WTC11 (cell line): ENCODE data around the gene AGPAT4. TPM values are rescaled to one million over a fixed set of nuclear protein-coding genes. Genes with fewer than 3 reads are reported as not detected.

Source experiments
- ATAC-seq: fragments of 200-7000 bp; cut with Tn5 transposase; 2 replicates; pipeline ENCODE4 v1.10.0; 2021; ENCODE audit warnings: mild to moderate bottlenecking, moderate library complexity
- CTCF ChIA-PET: fragments of 300-600 bp; sonication (Branson Sonifier 250); formaldehyde crosslinking; loops from one replicate; lab custom pipeline; 2021; ENCODE audit warnings: antibody characterized with exemption; lab: Charles Lee
- POLR2A ChIA-PET: fragments of 350-600 bp; sonication (Branson Sonifier 250); formaldehyde crosslinking; loops from one replicate; lab custom pipeline; 2021; ENCODE audit warnings: antibody characterized with exemption; lab: Charles Lee
- DNase-seq: peaks from one replicate; pipeline ENCODE4 v3.0.0; 2021; ENCODE audit warnings: low spot score
- H3K27ac Mint-ChIP-seq: 2 replicates; pipeline ENCODE4 v1.8.0; 2021; ENCODE audit warnings: mixed read lengths
- H3K27me3 Mint-ChIP-seq: 2 replicates; pipeline ENCODE4 v1.8.0; 2021; ENCODE audit warnings: low read depth, mild to moderate bottlenecking, moderate library complexity, mixed read lengths
- H3K36me3 Mint-ChIP-seq: 2 replicates; pipeline ENCODE4 v1.8.0; 2021; ENCODE audit warnings: mixed read lengths
- H3K4me1 Mint-ChIP-seq: 2 replicates; pipeline ENCODE4 v1.8.0; 2022; ENCODE audit warnings: mixed read lengths
- H3K4me3 Mint-ChIP-seq: 2 replicates; pipeline ENCODE4 v1.8.0; 2021; ENCODE audit warnings: mild to moderate bottlenecking, moderate library complexity, mixed read lengths
- H3K9me3 Mint-ChIP-seq: 2 replicates; pipeline ENCODE4 v1.8.0; 2021; ENCODE audit warnings: mixed read lengths
- CBFB ChIP-seq: sonication (generic); formaldehyde crosslinking; IDR thresholded peaks from 2 replicates; pipeline ENCODE4 v1.8.1; 2022; ENCODE audit warnings: mild to moderate bottlenecking, low read depth, missing genetic modification reagents
- JUN ChIP-seq: sonication (generic); formaldehyde crosslinking; IDR thresholded peaks from 2 replicates; pipeline ENCODE4 v1.8.0; 2023; ENCODE audit warnings: mild to moderate bottlenecking, missing genetic modification reagents
- NFE2L1 ChIP-seq: sonication (generic); formaldehyde crosslinking; IDR thresholded peaks from 2 replicates; pipeline ENCODE4 v1.8.1; 2023; ENCODE audit warnings: missing genetic modification reagents
- NFYB ChIP-seq: sonication (generic); formaldehyde crosslinking; conservative IDR thresholded peaks from 2 replicates; pipeline ENCODE4 v1.8.0; 2022; ENCODE audit warnings: low read depth, missing genetic modification reagents
- NR3C1 ChIP-seq: sonication (generic); formaldehyde crosslinking; conservative IDR thresholded peaks from 2 replicates; pipeline ENCODE4 v1.8.1; 2023; ENCODE audit warnings: low read depth, mild to moderate bottlenecking, missing genetic modification reagents
- PRRX2 ChIP-seq: fragments of 250-450 bp; sonication (Bioruptor Pico); IDR thresholded peaks from 2 replicates; pipeline ENCODE4 v1.8.0; 2021; ENCODE audit warnings: mild to moderate bottlenecking
- SMAD4 ChIP-seq: sonication (generic); formaldehyde crosslinking; IDR thresholded peaks from 2 replicates; pipeline ENCODE4 v1.8.0; 2022; ENCODE audit warnings: mild to moderate bottlenecking, missing genetic modification reagents
- TP53 ChIP-seq: sonication (generic); formaldehyde crosslinking; IDR thresholded peaks from 2 replicates; pipeline ENCODE4 v1.8.1; 2023; ENCODE audit warnings: mild to moderate bottlenecking, missing genetic modification reagents
- ZBTB21 ChIP-seq: sonication (generic); formaldehyde crosslinking; IDR thresholded peaks from 2 replicates; pipeline ENCODE4 v1.8.1; 2023; ENCODE audit warnings: mild to moderate bottlenecking, missing genetic modification reagents, borderline replicate concordance
- ZNF121 ChIP-seq: sonication (generic); formaldehyde crosslinking; IDR thresholded peaks from 2 replicates; pipeline ENCODE4 v1.8.0; 2023; ENCODE audit warnings: missing genetic modification reagents
- ZNF416 ChIP-seq: fragments of 250-450 bp; sonication (Bioruptor Pico); IDR thresholded peaks from 2 replicates; pipeline ENCODE4 v1.9.0; 2021; ENCODE audit warnings: mild to moderate bottlenecking, inconsistent platforms
- total RNA-seq: library from RNA; stranded (reverse); gene quantifications from 3 replicates; pipeline ENCODE4 v1.2.3, GENCODE V29; 2021
- TF ChIP-seq, protein P1 (sequence below): fragments of 250-450 bp; sonication (Bioruptor Pico); IDR thresholded peaks from 2 replicates; pipeline ENCODE4 v1.9.0; 2021; ENCODE audit warnings: mild to moderate bottlenecking
- TF ChIP-seq, protein P2 (sequence below): sonication (generic); formaldehyde crosslinking; IDR thresholded peaks from 2 replicates; pipeline ENCODE4 v1.8.1; 2022; ENCODE audit warnings: mild to moderate bottlenecking, missing genetic modification reagents, moderate library complexity, borderline replicate concordance
- TF ChIP-seq, protein P3 (sequence below): sonication (generic); formaldehyde crosslinking; IDR thresholded peaks from 2 replicates; pipeline ENCODE4 v1.8.0; 2022; ENCODE audit warnings: mild to moderate bottlenecking, missing genetic modification reagents
- TF ChIP-seq, protein P4 (sequence below): sonication (generic); formaldehyde crosslinking; IDR thresholded peaks from 2 replicates; pipeline ENCODE4 v1.8.1; 2022; ENCODE audit warnings: low read depth, mild to moderate bottlenecking, moderate library complexity, missing genetic modification reagents, borderline replicate concordance
- TF ChIP-seq, protein P5 (sequence below): fragments of 250-450 bp; sonication (Bioruptor Pico); conservative IDR thresholded peaks from 2 replicates; pipeline ENCODE4 v1.9.0; 2021; ENCODE audit warnings: mild to moderate bottlenecking
- TF ChIP-seq, protein P6 (sequence below): fragments of 250-450 bp; sonication (Bioruptor Pico); IDR thresholded peaks from 2 replicates; pipeline ENCODE4 v1.8.0; 2021; ENCODE audit warnings: mild to moderate bottlenecking
- TF ChIP-seq, protein P7 (sequence below): sonication (generic); formaldehyde crosslinking; IDR thresholded peaks from 2 replicates; pipeline ENCODE4 v1.8.1; 2022; ENCODE audit warnings: mild to moderate bottlenecking, moderate library complexity, missing genetic modification reagents
- TF ChIP-seq, protein P8 (sequence below): sonication (generic); formaldehyde crosslinking; IDR thresholded peaks from 2 replicates; pipeline ENCODE4 v1.8.1; 2022; ENCODE audit warnings: low read depth, missing genetic modification reagents, borderline replicate concordance

Gene AGPAT4
- total RNA-seq, 1 experiment from 2014 or later = 19.7 TPM

DNA sequence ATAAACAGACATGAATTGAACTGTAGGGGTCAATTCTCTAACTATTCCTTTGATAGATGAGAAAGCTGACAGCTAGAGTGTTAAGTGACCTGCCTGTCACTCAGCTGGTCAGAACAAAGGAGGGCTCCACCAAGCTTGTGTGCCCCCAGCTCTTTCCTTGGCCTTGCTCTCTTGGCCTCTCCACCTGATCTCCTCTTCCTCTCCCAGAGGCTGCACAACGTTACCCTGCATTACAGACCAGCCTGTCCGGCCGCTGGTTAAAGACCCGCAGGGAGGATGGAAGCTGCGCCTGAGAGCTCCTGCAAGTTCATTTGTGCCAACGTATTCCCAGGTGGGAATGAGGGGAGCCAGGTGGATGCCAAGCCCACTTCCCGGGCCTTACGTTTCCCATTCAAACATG is 22.5 kb downstream of the AGPAT4 start:
- H3K4me3 Mint-ChIP-seq = no peak overlapping the region

DNA sequence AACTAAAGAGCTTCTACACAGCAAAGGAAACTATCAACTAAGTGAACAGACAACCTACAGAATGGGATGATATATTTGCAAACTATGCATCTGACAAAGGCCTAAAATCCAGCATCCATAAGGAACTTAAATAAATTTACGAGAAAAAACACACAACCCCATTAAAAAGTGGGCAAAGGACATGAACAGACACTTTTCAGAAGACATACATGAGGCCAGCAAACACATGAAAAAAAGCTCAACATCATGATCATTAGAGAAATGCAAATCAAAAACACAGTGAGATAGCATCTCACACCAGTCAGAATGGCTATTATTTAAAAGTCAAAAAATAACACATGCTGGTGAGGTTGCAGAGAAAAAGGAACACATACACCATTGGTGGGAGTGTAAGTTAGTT is 24.5 kb downstream of the AGPAT4 start:
- no peak overlapping the region for H3K4me3 Mint-ChIP-seq
- H3K9me3 Mint-ChIP-seq = peaks cover 13% of the 10 kb centered on the region
- no peak for ATAC-seq
- CTCF ChIA-PET = no interaction called here
- POLR2A ChIA-PET = no interaction called here
- no peaks in the 10 kb centered on the region for H3K27me3 Mint-ChIP-seq
- H3K27ac Mint-ChIP-seq = no peak overlapping the region
- peaks cover 15% of the 10 kb centered on the region for H3K36me3 Mint-ChIP-seq
- DNase-seq = no peak
- H3K4me1 Mint-ChIP-seq = peaks cover 20% of the 10 kb centered on the region
- TF ChIP-seq NFE2L1 (no peak), SMAD4 (CRISPR knock-in tag) (no peak), NFYB (no peak), ZNF121 (CRISPR knock-in tag) (no peak), CBFB (no peak), JUN (CRISPR knock-in tag) (no peak), NR3C1 (CRISPR knock-in tag) (no peak), ZBTB21 (CRISPR knock-in tag) (no peak), ZNF416 (CRISPR knock-in tag) (no peak)
- TF ChIP-seq, protein P1, sequence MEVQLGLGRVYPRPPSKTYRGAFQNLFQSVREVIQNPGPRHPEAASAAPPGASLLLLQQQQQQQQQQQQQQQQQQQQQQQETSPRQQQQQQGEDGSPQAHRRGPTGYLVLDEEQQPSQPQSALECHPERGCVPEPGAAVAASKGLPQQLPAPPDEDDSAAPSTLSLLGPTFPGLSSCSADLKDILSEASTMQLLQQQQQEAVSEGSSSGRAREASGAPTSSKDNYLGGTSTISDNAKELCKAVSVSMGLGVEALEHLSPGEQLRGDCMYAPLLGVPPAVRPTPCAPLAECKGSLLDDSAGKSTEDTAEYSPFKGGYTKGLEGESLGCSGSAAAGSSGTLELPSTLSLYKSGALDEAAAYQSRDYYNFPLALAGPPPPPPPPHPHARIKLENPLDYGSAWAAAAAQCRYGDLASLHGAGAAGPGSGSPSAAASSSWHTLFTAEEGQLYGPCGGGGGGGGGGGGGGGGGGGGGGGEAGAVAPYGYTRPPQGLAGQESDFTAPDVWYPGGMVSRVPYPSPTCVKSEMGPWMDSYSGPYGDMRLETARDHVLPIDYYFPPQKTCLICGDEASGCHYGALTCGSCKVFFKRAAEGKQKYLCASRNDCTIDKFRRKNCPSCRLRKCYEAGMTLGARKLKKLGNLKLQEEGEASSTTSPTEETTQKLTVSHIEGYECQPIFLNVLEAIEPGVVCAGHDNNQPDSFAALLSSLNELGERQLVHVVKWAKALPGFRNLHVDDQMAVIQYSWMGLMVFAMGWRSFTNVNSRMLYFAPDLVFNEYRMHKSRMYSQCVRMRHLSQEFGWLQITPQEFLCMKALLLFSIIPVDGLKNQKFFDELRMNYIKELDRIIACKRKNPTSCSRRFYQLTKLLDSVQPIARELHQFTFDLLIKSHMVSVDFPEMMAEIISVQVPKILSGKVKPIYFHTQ (CRISPR knock-in tag) = no peak
- TF ChIP-seq, protein P2, sequence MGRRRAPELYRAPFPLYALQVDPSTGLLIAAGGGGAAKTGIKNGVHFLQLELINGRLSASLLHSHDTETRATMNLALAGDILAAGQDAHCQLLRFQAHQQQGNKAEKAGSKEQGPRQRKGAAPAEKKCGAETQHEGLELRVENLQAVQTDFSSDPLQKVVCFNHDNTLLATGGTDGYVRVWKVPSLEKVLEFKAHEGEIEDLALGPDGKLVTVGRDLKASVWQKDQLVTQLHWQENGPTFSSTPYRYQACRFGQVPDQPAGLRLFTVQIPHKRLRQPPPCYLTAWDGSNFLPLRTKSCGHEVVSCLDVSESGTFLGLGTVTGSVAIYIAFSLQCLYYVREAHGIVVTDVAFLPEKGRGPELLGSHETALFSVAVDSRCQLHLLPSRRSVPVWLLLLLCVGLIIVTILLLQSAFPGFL = no peak
- TF ChIP-seq, protein P3, sequence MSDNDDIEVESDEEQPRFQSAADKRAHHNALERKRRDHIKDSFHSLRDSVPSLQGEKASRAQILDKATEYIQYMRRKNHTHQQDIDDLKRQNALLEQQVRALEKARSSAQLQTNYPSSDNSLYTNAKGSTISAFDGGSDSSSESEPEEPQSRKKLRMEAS (CRISPR knock-in tag) = no peak
- TF ChIP-seq, protein P4, sequence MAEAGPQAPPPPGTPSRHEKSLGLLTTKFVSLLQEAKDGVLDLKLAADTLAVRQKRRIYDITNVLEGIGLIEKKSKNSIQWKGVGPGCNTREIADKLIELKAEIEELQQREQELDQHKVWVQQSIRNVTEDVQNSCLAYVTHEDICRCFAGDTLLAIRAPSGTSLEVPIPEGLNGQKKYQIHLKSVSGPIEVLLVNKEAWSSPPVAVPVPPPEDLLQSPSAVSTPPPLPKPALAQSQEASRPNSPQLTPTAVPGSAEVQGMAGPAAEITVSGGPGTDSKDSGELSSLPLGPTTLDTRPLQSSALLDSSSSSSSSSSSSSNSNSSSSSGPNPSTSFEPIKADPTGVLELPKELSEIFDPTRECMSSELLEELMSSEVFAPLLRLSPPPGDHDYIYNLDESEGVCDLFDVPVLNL (CRISPR knock-in tag) = no peak
- TF ChIP-seq, protein P5, sequence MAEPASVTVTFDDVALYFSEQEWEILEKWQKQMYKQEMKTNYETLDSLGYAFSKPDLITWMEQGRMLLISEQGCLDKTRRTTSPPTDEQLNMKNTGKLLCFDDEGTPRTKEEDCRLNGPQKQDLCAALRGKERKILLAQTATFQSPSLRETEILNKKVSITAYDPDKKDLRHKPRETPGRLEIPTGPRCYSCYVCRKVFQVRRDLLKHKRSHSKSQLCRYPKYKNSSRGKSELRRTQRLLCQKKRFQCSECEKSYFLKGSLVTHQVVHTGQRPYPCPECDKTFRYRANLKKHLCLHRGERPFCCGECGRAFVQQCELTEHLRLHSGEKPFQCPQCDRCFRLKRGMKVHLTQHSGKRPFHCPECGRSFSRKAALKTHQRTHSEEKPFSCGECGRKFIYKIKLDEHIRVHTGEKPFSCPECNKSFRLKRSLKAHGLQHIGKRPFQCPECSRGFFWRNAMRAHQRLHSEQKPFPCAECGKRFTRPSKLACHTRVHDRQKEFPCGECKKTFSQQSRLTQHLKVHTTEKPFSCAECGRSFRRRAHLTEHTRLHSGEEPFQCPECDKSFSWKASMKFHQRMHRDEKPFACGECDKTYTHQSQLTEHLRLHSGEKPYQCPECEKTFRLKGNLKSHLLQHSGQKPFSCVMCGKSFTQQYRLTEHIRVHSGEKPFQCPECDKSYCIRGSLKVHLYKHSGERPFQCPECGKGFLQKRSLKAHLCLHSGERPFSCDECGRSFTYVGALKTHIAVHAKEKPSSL (CRISPR knock-in tag) = no peak
- TF ChIP-seq, protein P6, sequence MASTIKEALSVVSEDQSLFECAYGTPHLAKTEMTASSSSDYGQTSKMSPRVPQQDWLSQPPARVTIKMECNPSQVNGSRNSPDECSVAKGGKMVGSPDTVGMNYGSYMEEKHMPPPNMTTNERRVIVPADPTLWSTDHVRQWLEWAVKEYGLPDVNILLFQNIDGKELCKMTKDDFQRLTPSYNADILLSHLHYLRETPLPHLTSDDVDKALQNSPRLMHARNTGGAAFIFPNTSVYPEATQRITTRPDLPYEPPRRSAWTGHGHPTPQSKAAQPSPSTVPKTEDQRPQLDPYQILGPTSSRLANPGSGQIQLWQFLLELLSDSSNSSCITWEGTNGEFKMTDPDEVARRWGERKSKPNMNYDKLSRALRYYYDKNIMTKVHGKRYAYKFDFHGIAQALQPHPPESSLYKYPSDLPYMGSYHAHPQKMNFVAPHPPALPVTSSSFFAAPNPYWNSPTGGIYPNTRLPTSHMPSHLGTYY = no peak

More for the DNA sequence above, 22.5 kb downstream of the AGPAT4 start:
- TF ChIP-seq, protein P7, sequence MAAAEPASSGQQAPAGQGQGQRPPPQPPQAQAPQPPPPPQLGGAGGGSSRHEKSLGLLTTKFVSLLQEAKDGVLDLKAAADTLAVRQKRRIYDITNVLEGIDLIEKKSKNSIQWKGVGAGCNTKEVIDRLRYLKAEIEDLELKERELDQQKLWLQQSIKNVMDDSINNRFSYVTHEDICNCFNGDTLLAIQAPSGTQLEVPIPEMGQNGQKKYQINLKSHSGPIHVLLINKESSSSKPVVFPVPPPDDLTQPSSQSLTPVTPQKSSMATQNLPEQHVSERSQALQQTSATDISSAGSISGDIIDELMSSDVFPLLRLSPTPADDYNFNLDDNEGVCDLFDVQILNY (CRISPR knock-in tag) = no peak
- TF ChIP-seq TP53 (CRISPR knock-in tag) = no peak
- no peak for TF ChIP-seq PRRX2
- no peak for TF ChIP-seq NFE2L1
- TF ChIP-seq, protein P8, sequence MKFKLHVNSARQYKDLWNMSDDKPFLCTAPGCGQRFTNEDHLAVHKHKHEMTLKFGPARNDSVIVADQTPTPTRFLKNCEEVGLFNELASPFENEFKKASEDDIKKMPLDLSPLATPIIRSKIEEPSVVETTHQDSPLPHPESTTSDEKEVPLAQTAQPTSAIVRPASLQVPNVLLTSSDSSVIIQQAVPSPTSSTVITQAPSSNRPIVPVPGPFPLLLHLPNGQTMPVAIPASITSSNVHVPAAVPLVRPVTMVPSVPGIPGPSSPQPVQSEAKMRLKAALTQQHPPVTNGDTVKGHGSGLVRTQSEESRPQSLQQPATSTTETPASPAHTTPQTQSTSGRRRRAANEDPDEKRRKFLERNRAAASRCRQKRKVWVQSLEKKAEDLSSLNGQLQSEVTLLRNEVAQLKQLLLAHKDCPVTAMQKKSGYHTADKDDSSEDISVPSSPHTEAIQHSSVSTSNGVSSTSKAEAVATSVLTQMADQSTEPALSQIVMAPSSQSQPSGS = no peak
- TF ChIP-seq, protein P1 (CRISPR knock-in tag) = no peak
- peaks cover 13% of the 10 kb centered on the region for H3K9me3 Mint-ChIP-seq
- H3K27ac Mint-ChIP-seq = no peak overlapping the region
- H3K4me1 Mint-ChIP-seq = peaks cover 20% of the 10 kb centered on the region
- peaks cover 12% of the 10 kb centered on the region for H3K36me3 Mint-ChIP-seq
- H3K27me3 Mint-ChIP-seq = no peaks in the 10 kb centered on the region
- ChIA-PET CTCF (interaction anchor here (0.6 to 1.7 kb wide), 2 partner anchors 8 to 11 kb away, joined by 3 to 4 read pairs; no protein-coding TSS in a partner anchor), POLR2A (no interaction called here)
- no peak for ATAC-seq
- no peak for DNase-seq
